CD4-positive, CD25-positive, alpha-beta regulatory T cell (primary cell): ENCODE data around the gene NTMT1. TPM values are rescaled to one million over a fixed set of nuclear protein-coding genes. Genes with fewer than 3 reads are reported as not detected.
A peak's percentile ranks its signal among the peaks of the same experiment; 100 is the strongest.

Source experiments
- ATAC-seq, 2 donors: fragments of 150-1000 bp; cut with Tn5 transposase; one replicate each; pipeline ENCODE4 v1.10.0; 2021; ENCODE audit warnings: low read depth in 2 of 2, moderate number of reproducible peaks in 2 of 2, moderate library complexity in 1 of 2
- DNase-seq, 3 donors: peaks; one replicate each; pipeline versions ENCODE4 v3.0.0 to v3.0.0-alpha.2; 2012 to 2022; ENCODE audit warnings: mixed read lengths in 1 of 3
- H3K27ac ChIP-seq: one replicate; pipeline ENCODE4 v1.7.0; 2013; ENCODE audit warnings: mild to moderate bottlenecking, low read length; ENCODE audit not compliant: insufficient read depth, poor library complexity, severe bottlenecking
- H3K27me3 ChIP-seq: one replicate; pipeline ENCODE4 v1.7.0; 2013; ENCODE audit warnings: low read length; ENCODE audit not compliant: control insufficient read depth, insufficient read depth
- H3K36me3 ChIP-seq: one replicate; pipeline ENCODE4 v1.7.0; 2013; ENCODE audit warnings: mild to moderate bottlenecking, low read length, moderate library complexity; ENCODE audit not compliant: control insufficient read depth, insufficient read depth
- H3K4me1 ChIP-seq: 2 replicates; pipeline ENCODE4 v1.7.0; 2013; ENCODE audit warnings: mild to moderate bottlenecking, low read length; ENCODE audit not compliant: insufficient read depth, control insufficient read depth, poor library complexity, severe bottlenecking
- H3K4me3 ChIP-seq: one replicate; pipeline ENCODE4 v1.7.0; 2013; ENCODE audit warnings: low read depth, mild to moderate bottlenecking, low read length, moderate library complexity
- H3K9me3 ChIP-seq, 2 experiments: 1 replicate in 1 of 2; 2 replicates in 1 of 2; pipeline ENCODE4 v1.7.0; 2013; ENCODE audit warnings: low read length in 2 of 2, mild to moderate bottlenecking in 1 of 2, moderate library complexity in 1 of 2; ENCODE audit not compliant: control insufficient read depth in 2 of 2
- H3K27ac Mint-ChIP-seq, 3 donors: one replicate each; pipeline ENCODE4 v1.8.0; 2020 to 2022; ENCODE audit warnings: mild to moderate bottlenecking in 3 of 3, mixed read lengths in 3 of 3, moderate library complexity in 2 of 3
- H3K27me3 Mint-ChIP-seq: one replicate; pipeline ENCODE4 v1.8.0; 2022; ENCODE audit warnings: mild to moderate bottlenecking, mixed read lengths
- H3K36me3 Mint-ChIP-seq: one replicate; pipeline ENCODE4 v1.8.0; 2020; ENCODE audit warnings: mixed read lengths
- H3K4me1 Mint-ChIP-seq, 4 donors: one replicate each; pipeline ENCODE4 v1.8.0; 2020 to 2022; ENCODE audit warnings: mixed read lengths in 4 of 4, mild to moderate bottlenecking in 1 of 4
- H3K4me3 Mint-ChIP-seq, 4 donors: one replicate each; pipeline ENCODE4 v1.8.0; 2020 to 2022; ENCODE audit warnings: mild to moderate bottlenecking in 4 of 4, mixed read lengths in 4 of 4, moderate library complexity in 3 of 4
- H3K9me3 Mint-ChIP-seq, 7 donors: one replicate each; pipeline ENCODE4 v1.8.0; 2020 to 2022; ENCODE audit warnings: mixed read lengths in 7 of 7, mild to moderate bottlenecking in 3 of 7, moderate library complexity in 2 of 7
- polyA plus RNA-seq, 4 donors: library from polyadenylated mRNA; unstranded; fragments of 300-500 nt; fragmentation: Illumina TruSeq; gene quantifications; one replicate each; pipeline ENCODE4 v1.2.3, GENCODE V29; 2021
- total RNA-seq: library from RNA; stranded (reverse); gene quantifications from one replicate; pipeline ENCODE4 v1.2.3, GENCODE V29; 2022

Gene NTMT1
- total and polyA plus RNA-seq, 5 donors from 2014 or later = 37.4 to 56.7 (median 52.0) TPM

DNA sequence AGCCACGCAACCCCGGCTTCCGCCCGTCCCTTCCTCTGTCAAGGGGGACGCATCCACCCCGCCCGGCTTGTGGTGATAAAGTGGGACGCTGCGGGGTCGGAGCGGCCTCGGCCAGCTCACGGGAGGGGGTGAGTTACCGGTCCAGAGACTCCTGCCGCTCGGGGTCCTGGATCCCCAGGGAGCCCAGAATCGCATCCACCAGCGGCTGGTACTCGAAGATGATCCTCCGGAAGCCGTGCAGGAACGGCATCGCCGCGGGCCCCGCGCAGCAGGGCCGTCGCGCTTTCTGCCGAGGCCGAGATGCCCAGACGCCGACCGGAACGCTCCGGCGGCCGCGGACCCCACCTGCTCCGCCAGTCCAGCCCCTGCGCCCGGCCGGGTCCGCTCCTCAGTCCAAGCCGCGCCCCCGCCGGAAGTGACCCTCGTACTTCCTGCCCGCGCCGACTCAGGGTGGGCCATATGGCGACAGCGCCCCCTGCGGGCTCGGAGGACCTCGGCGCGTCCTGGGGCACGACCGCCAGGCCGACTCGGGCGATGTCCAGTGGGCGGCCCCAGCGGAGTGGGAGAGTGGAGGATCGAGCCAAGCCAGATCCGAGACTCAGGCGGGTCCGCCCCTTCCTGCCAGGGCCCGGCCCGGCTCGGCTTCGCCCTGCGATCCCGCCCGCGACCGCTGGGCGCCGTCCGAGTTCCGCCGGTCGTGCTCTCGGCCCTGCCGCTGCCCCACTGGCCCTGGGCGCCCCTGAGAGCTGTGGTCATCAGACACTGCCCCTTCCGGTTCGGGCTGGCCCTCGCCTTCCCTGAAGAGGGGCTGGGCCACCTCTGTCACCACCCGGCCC lies 16.0 kb downstream of the NTMT1 start, which contains the start of gene ASB6:
ASB6 (minus strand) TSS at position 402 of the 836 bp plus-strand sequence; CDS start at position 250, 152 bp downstream.
- peak; percentile 88 to 92 (median 89) for DNase-seq
- peaks cover 4% of the 10 kb centered on the region for H3K27me3 Mint-ChIP-seq
- H3K4me1 Mint-ChIP-seq = peaks cover 0 to 28% (median 9%) of the 10 kb centered on the region in 4 donors
- peak within 1 kb of the TSS; percentile 82 to 89 (median 84) for H3K4me3 Mint-ChIP-seq
- H3K4me1 ChIP-seq = peaks cover 26% of the 10 kb centered on the region
- ATAC-seq = peak; percentile 83 to 84
- no peaks in the 10 kb centered on the region for H3K27me3 ChIP-seq
- no peaks in the 10 kb centered on the region for H3K9me3 ChIP-seq
- peak within 1 kb of the TSS; percentile 78 for H3K27ac ChIP-seq
- H3K36me3 Mint-ChIP-seq = peaks cover 8% of the 10 kb centered on the region
- peak within 1 kb of the TSS; percentile 60 to 91 (median 86) for H3K27ac Mint-ChIP-seq
- peak within 1 kb of the TSS; percentile 76 for H3K4me3 ChIP-seq
- H3K9me3 Mint-ChIP-seq = no peaks in the 10 kb centered on the region
- H3K36me3 ChIP-seq = peaks cover 27% of the 10 kb centered on the region

DNA sequence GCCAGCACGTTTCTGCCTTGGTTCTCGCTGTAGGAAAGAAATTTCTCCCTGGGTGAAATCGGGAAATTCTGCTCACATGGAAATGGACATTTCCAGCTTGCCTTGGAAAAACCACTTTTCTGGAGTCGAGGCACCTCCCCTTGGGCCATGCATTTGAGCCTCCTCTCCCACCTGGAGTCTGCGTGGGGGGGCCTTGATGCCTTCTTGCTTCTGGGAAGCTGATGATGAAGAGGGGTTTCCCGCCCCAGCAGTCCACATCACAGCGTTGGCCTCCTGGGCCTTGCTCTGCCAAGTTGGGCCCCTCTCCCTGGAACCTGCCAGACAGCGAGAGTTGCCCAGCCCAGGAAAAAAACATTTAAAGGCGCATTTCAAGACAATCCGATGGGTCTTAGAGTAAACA lies 17.7 kb downstream of the NTMT1 start:
- H3K9me3 ChIP-seq = no peaks in the 10 kb centered on the region
- peaks cover 0 to 19% (median 9%) of the 10 kb centered on the region in 4 donors for H3K4me1 Mint-ChIP-seq

DNA sequence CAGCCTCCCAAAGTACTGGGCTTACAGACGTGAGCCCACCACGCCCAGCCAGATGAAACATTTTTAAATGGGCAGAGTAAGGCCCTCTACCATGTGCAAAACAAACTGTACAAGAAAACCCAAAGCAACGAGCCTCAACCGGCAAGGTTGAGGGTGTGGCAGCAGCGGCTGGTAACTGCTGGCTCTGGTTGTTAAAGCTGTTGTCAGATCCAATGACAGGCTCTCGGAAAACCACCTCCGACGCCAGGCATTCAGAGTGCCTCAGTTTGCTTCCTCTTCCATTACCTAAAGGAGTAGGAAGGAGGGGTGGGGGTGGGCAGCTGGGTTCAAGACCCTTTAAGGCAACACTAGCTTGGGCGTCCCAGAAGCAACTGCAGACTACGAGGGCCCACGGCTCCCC lies 18.4 kb downstream of the NTMT1 start:
- ATAC-seq (no peak), DNase-seq (no peak)
- Mint-ChIP-seq H3K4me1 (peaks cover 0 to 19% (median 9%) of the 10 kb centered on the region in 4 donors), H3K36me3 (no peaks in the 10 kb centered on the region), H3K9me3 (no peaks in the 10 kb centered on the region), H3K27ac (no peak overlapping the region), H3K4me3 (peak overlapping the region in 1 of 4 donors; percentile 68), H3K27me3 (peaks cover 4% of the 10 kb centered on the region)
- no peak overlapping the region for H3K4me3 ChIP-seq
- peaks cover 3% of the 10 kb centered on the region for H3K36me3 ChIP-seq
- no peaks in the 10 kb centered on the region for H3K9me3 ChIP-seq
- no peaks in the 10 kb centered on the region for H3K27me3 ChIP-seq
- H3K4me1 ChIP-seq = peaks cover 26% of the 10 kb centered on the region
- no peak overlapping the region for H3K27ac ChIP-seq

More for the DNA sequence above, 17.7 kb downstream of the NTMT1 start:
- H3K4me3 ChIP-seq = no peak overlapping the region
- H3K36me3 ChIP-seq = peaks cover 9% of the 10 kb centered on the region
- no peaks in the 10 kb centered on the region for H3K27me3 ChIP-seq
- H3K4me1 ChIP-seq = peaks cover 26% of the 10 kb centered on the region
- no peak overlapping the region for H3K27ac Mint-ChIP-seq
- H3K27me3 Mint-ChIP-seq = peaks cover 4% of the 10 kb centered on the region
- no peak overlapping the region for H3K27ac ChIP-seq
- ATAC-seq (no peak), DNase-seq (no peak)
- H3K9me3 Mint-ChIP-seq = no peaks in the 10 kb centered on the region
- peak overlapping the region; percentile 69 to 85 (median 79) for H3K4me3 Mint-ChIP-seq
- H3K36me3 Mint-ChIP-seq = no peaks in the 10 kb centered on the region

DNA sequence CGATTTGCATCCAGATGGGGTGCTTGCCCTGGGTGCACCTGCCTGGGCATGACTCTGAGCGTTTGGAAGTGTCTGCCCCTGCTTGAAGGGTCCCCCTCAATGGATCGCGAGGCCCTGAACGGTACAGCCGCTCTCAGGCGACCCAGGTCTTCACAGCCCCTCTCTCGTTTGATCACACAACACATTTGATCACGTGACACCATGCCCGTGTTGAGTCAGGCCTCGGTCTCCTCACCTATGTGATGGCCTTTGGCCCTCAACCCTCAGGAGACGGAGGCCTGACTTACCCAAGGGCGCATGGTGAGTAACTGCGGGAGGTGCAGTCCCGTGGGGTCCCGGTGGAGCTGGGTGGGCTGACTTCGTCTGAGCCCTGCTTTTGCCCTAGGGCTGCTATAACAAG lies 18.9 kb downstream of the NTMT1 start:
- no peak overlapping the region for H3K27ac ChIP-seq
- Mint-ChIP-seq H3K36me3 (no peaks in the 10 kb centered on the region), H3K4me1 (peaks cover 0 to 18% (median 9%) of the 10 kb centered on the region in 4 donors), H3K9me3 (no peaks in the 10 kb centered on the region), H3K27ac (no peak overlapping the region), H3K4me3 (peak overlapping the region in 1 of 4 donors; percentile 68), H3K27me3 (peaks cover 4% of the 10 kb centered on the region)
- DNase-seq = no peak
- H3K4me1 ChIP-seq = peaks cover 21% of the 10 kb centered on the region
- no peaks in the 10 kb centered on the region for H3K9me3 ChIP-seq
- H3K36me3 ChIP-seq = no peaks in the 10 kb centered on the region
- no peak overlapping the region for H3K4me3 ChIP-seq
- ATAC-seq = no peak
- H3K27me3 ChIP-seq = no peaks in the 10 kb centered on the region

DNA sequence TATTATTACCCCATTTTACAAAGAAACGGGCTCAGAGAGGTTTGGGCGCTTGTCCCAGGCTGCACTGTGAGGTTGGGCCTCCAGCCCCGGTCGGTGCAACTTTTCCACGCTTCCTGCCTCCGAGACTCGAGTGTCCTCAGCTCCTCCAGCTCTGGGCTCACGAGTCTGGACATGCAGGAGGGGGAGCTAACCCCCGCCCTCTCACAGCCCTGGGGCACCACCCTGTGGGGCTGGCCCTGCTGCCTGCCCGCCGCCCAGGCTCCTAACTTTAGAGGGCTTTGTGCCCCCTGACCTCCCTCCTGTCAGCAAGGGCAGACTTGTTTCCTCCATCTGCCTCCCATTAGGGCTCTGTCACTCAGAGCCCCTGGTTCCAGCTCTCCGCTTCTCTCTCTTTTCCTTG lies 20.3 kb downstream of the NTMT1 start:
- H3K4me1 ChIP-seq = peaks cover 8% of the 10 kb centered on the region
- no peak overlapping the region for H3K4me3 ChIP-seq
- ATAC-seq (no peak), DNase-seq (no peak)
- H3K27me3 ChIP-seq = no peaks in the 10 kb centered on the region
- Mint-ChIP-seq H3K36me3 (no peaks in the 10 kb centered on the region), H3K4me1 (peaks cover 0 to 7% (median 5%) of the 10 kb centered on the region in 4 donors), H3K9me3 (no peaks in the 10 kb centered on the region), H3K4me3 (no peak overlapping the region), H3K27ac (peak overlapping the region in 1 of 3 donors; percentile 28), H3K27me3 (peaks cover 9% of the 10 kb centered on the region)
- H3K9me3 ChIP-seq = no peaks in the 10 kb centered on the region
- H3K27ac ChIP-seq = no peak overlapping the region
- no peaks in the 10 kb centered on the region for H3K36me3 ChIP-seq

DNA sequence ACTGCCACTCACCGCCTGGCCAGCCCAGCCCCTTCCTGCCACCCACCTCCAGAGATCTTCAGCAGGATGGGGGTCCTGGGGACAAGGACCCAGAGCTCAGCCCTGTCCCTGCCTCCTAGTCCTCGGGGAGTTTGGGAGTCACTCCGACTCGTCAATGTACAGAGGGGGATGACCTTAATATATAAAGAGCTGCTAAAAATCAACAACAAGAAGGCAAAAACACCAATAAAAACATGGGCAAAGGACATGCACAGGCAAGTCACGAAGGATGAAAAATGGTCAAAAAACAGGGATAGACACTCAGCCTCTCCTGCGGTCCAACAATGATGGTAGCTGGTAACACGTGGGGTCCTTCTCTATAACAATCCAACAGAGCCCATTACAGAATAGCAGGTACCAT lies 20.7 kb downstream of the NTMT1 start:
- Mint-ChIP-seq H3K27ac (peak overlapping the region in 1 of 3 donors; percentile 28), H3K27me3 (peaks cover 9% of the 10 kb centered on the region), H3K9me3 (no peaks in the 10 kb centered on the region), H3K36me3 (no peaks in the 10 kb centered on the region), H3K4me1 (peaks cover 0 to 6% (median 3%) of the 10 kb centered on the region in 4 donors), H3K4me3 (no peak overlapping the region)
- Histone ChIP-seq H3K27ac (no peak overlapping the region), H3K4me1 (peaks cover 4% of the 10 kb centered on the region), H3K9me3 (no peaks in the 10 kb centered on the region), H3K4me3 (no peak overlapping the region), H3K27me3 (no peaks in the 10 kb centered on the region), H3K36me3 (no peaks in the 10 kb centered on the region)
- no peak for DNase-seq
- ATAC-seq = no peak

DNA sequence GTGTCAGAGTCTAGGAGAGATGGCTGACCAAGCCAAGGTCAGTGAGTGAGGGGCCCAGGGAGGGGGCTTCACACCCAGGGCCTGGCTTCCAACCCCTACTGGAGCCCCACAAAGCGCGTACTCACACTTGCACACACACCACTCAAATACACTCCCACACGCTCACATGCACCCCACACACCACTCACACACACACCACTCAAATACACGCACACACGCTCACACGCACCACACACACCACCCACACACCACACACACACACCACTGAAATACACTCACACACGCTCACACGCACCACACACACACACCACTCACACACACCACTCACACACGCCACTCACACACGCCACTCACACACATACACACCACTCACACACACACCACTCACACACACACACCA lies 21.7 kb downstream of the NTMT1 start:
- Mint-ChIP-seq H3K4me3 (peak overlapping the region in 1 of 4 donors; percentile 60), H3K27ac (no peak overlapping the region), H3K9me3 (no peaks in the 10 kb centered on the region), H3K4me1 (peaks cover 0 to 2% (median 1%) of the 10 kb centered on the region in 4 donors), H3K27me3 (peaks cover 9% of the 10 kb centered on the region), H3K36me3 (no peaks in the 10 kb centered on the region)
- H3K27ac ChIP-seq = no peak overlapping the region
- no peak overlapping the region for H3K4me3 ChIP-seq
- no peaks in the 10 kb centered on the region for H3K27me3 ChIP-seq
- DNase-seq (no peak), ATAC-seq (no peak)
- no peaks in the 10 kb centered on the region for H3K36me3 ChIP-seq
- no peaks in the 10 kb centered on the region for H3K4me1 ChIP-seq
- H3K9me3 ChIP-seq = no peaks in the 10 kb centered on the region
